Peyer's patch (tissue), 4 donors: ENCODE results near the gene ARRB1. TPM values are rescaled to one million over a fixed set of nuclear protein-coding genes. Genes with fewer than 3 reads are reported as not detected.
"Not testable (repeated sequence)": the region's sequence is repeated elsewhere in the genome, so short reads cannot be mapped to it uniquely, and the experiment has no call there.

ENCODE experiments used
- DNase-seq, 3 donors: peaks; one replicate each; pipeline ENCODE4 v3.0.0-alpha.2; 2017 to 2019
- H3K27ac ChIP-seq, 4 donors: fragments of 200-600 bp; sonication (generic); one replicate each; pipeline ENCODE4 v1.5.1; 2016 to 2019
- H3K27me3 ChIP-seq, 2 donors: fragments of 200-600 bp; sonication (generic); one replicate each; pipeline ENCODE4 v1.5.1; 2019
- H3K36me3 ChIP-seq, 3 donors: fragments of 200-600 bp; sonication (generic); one replicate each; pipeline ENCODE4 v1.5.1; 2016 to 2019
- H3K4me1 ChIP-seq, 4 donors: fragments of 200-600 bp; sonication (generic); one replicate each; pipeline ENCODE4 v1.5.1; 2016 to 2019
- H3K4me3 ChIP-seq, 4 donors: fragments of 200-600 bp; sonication (generic); 1 replicate in 3 of 4; 2 replicates in 1 of 4; pipeline ENCODE4 v1.5.1; 2016 to 2019; ENCODE audit warnings: mild to moderate bottlenecking in 1 of 4
- H3K9me3 ChIP-seq, 4 donors: fragments of 200-600 bp; sonication (generic); one replicate each; pipeline ENCODE4 v1.5.1; 2016 to 2019; ENCODE audit warnings: mild to moderate bottlenecking in 1 of 4
- CTCF ChIP-seq, 6 experiments: fragments of 450-650 bp in 4 of 6; fragments of 200-600 bp in 2 of 6; sonication (generic) in 1 of 6; IDR thresholded peaks; one replicate each; pipeline ENCODE4 v1.5.1; 2017 to 2019; ENCODE audit warnings: antibody characterized with exemption in 6 of 6, mild to moderate bottlenecking in 3 of 6, moderate library complexity in 1 of 6
- POLR2A ChIP-seq, 2 donors: fragments of 450-650 bp; IDR thresholded peaks; one replicate each; pipeline ENCODE4 v1.5.1; 2017; ENCODE audit warnings: antibody characterized with exemption in 2 of 2, mild to moderate bottlenecking in 2 of 2, moderate library complexity in 2 of 2
- total RNA-seq, 4 donors: library from RNA; depleted of rRNA; stranded (reverse); fragments of >200 nt; gene quantifications; one replicate each; pipeline ENCODE4 v1.1.0, GENCODE V29; 2016

ARRB1 gene
- total RNA-seq, 4 donors from 2014 or later: 45.4 to 136 (median 90.6) TPM

- TF ChIP-seq CTCF (IDR thresholded peaks at IDR 0.05) (no peak), POLR2A (IDR thresholded peaks at IDR 0.05) (no peak)
- Histone ChIP-seq H3K27ac (peak overlapping the region in 1 of 4 donors; percentile 16), H3K36me3 (peaks cover 0 to 12% (median 0%) of the 10 kb centered on the region in 3 donors), H3K27me3 (no peaks in the 10 kb centered on the region), H3K9me3 (no peaks in the 10 kb centered on the region), H3K4me3 (no peak overlapping the region), H3K4me1 (peaks cover 0 to 32% (median 0%) of the 10 kb centered on the region in 4 donors)
- DNase-seq: no peak
Observed at GRCh38 chr11:75305452-75305851, 46.0 kb downstream of the ARRB1 start.

GRCh38 chr11:75304941-75305340, 46.5 kb downstream of the ARRB1 start:
- H3K36me3 ChIP-seq, H3K27me3 ChIP-seq, H3K9me3 ChIP-seq, H3K27ac ChIP-seq, DNase-seq, H3K4me3 ChIP-seq: not testable (repeated sequence)
- peaks cover 0 to 32% (median 0%) of the 10 kb centered on the region in 4 donors for H3K4me1 ChIP-seq

DNA sequence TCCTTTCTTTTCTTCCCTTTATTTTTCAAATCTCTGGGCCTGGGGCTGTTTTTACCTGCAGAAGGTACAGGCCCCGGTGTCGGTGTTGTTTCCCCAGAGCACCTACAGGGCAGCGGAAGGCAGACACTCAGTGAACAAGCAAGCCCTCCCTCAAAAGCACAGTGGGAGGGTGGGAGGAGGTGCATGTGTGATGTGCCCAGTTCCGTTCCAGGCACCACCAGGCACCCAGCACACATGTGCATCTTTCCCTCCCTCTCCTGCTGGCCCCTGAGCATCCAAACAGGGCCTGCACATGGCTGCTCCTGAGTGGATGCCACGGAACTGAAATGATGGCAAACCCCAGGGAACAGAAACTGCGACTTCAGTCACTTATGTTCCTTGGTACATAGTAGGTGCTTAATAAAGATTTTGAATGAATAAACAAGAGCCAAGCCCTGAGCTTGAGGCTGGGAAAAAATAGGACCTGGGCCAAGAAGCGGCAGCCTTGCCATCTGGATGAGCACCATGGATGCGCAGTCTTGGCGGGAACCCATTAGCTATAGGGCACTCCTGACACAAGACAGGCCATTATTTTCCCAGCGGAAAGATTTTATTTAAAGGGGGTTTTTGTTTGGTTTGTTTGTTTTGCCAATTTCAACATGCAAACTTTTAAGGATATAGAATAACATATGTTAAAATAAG, 47.8 kb downstream of the ARRB1 start:
- TF ChIP-seq POLR2A (IDR thresholded peaks at IDR 0.05): no peak
- no peak for TF ChIP-seq CTCF (IDR thresholded peaks at IDR 0.05)
- H3K9me3 ChIP-seq: no peaks in the 10 kb centered on the region
- H3K36me3 ChIP-seq: no peaks in the 10 kb centered on the region
- peaks cover 0 to 32% (median 0%) of the 10 kb centered on the region in 4 donors for H3K4me1 ChIP-seq
- H3K27ac ChIP-seq: no peak overlapping the region
- no peaks in the 10 kb centered on the region for H3K27me3 ChIP-seq
- no peak overlapping the region for H3K4me3 ChIP-seq
- DNase-seq: no peak

DNA sequence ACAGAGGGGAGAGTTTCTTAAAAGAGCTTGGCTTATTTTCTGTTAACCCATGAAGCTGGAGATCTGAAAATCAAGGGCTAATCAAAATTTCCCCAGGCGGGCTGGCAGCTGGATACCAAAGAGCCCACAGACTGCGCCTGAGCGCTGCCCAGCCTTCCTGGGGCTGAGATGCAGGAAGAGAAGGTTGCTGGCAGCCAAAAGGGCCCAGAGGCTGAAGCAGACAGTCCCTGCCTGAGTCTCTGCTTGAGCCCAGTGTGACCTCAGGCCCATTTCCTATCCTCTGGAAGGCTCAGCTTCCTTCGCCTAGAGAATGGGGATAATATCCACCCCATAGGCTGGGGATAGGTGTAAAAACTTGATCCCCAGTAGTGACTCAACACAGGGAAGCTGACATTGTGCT, 49.1 kb downstream of the ARRB1 start:
- peaks cover 0 to 22% (median 0%) of the 10 kb centered on the region in 4 donors for H3K4me1 ChIP-seq
- H3K27ac ChIP-seq: peak overlapping the region in 1 of 4 donors; percentile 49
- H3K9me3 ChIP-seq: no peaks in the 10 kb centered on the region
- no peak for DNase-seq
- no peaks in the 10 kb centered on the region for H3K27me3 ChIP-seq
- TF ChIP-seq CTCF (IDR thresholded peaks at IDR 0.05): no peak
- no peak for TF ChIP-seq POLR2A (IDR thresholded peaks at IDR 0.05)
- H3K36me3 ChIP-seq: no peaks in the 10 kb centered on the region
- H3K4me3 ChIP-seq: no peak overlapping the region

DNA sequence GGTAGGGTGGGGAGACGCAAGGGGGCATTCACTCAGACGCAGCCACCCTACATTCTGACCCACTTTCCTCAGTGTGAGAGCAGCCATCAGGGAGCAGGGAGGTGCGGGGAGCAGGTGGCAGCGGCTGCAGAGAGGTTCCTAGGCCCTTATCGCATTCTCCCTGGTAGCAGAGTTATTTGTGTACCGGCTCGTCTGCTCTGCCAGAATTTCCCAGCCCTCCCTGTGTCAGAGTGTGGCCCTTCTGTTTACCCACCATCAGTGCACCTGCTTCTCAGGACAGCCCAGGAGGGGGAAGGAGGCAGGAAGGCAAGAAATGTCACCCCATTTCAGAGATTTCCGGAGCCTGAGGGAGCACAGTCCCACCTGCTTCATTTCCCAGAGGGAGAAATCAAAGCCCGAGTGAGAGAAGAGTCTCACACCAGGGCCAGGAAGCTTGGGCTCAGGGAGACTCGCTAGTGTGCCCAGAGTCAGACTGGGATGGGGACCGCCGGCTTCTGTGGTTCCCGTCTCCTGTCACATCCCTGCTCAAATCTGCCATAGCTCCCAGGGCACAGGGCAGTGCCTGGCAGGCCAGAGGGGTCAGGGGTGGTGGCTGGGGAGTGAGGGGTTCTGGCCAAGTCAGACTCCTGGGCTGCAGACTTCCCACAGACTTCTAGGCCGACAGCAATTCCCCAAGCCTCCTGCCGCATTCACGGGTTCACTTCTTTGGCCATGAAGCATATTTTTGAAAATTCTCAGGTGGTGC, 49.7 kb downstream of the ARRB1 start:
- H3K9me3 ChIP-seq: no peaks in the 10 kb centered on the region
- no peak for TF ChIP-seq POLR2A (IDR thresholded peaks at IDR 0.05)
- TF ChIP-seq CTCF (IDR thresholded peaks at IDR 0.05): no peak
- H3K4me1 ChIP-seq: peaks cover 0 to 16% (median 0%) of the 10 kb centered on the region in 4 donors
- H3K4me3 ChIP-seq: no peak overlapping the region
- no peaks in the 10 kb centered on the region for H3K27me3 ChIP-seq
- H3K27ac ChIP-seq: peak overlapping the region in 2 of 4 donors; percentile 49 to 64
- H3K36me3 ChIP-seq: no peaks in the 10 kb centered on the region
- DNase-seq: no peak

GRCh38 chr11:75301131-75301530, 50.3 kb downstream of the ARRB1 start:
- no peaks in the 10 kb centered on the region for H3K36me3 ChIP-seq
- peak overlapping the region in 2 of 4 donors; percentile 49 to 64 for H3K27ac ChIP-seq
- DNase-seq: no peak
- H3K27me3 ChIP-seq: no peaks in the 10 kb centered on the region
- no peak overlapping the region for H3K4me3 ChIP-seq
- H3K4me1 ChIP-seq: peaks cover 0 to 11% (median 0%) of the 10 kb centered on the region in 4 donors
- no peaks in the 10 kb centered on the region for H3K9me3 ChIP-seq
- TF ChIP-seq POLR2A (IDR thresholded peaks at IDR 0.05) (no peak), CTCF (IDR thresholded peaks at IDR 0.05) (peak in 1 of 6 experiments; percentile 5)
